Prostate gland (tissue), 2 donors: ENCODE data around the gene IQCE. TPM values are rescaled to one million over a fixed set of nuclear protein-coding genes. Genes with fewer than 3 reads are reported as not detected.

Source experiments
- DNase-seq: peaks from one replicate; pipeline ENCODE4 v3.0.0-alpha.2; 2019; ENCODE audit warnings: low spot score
- H3K27ac ChIP-seq, 2 donors: fragments of 200-600 bp; sonication (generic); 2 replicates each; pipeline ENCODE4 v1.5.1; 2017 to 2019
- H3K27me3 ChIP-seq: fragments of 200-600 bp; sonication (generic); replicated peaks from 2 replicates; pipeline ENCODE4 v1.5.1; 2019; ENCODE audit not compliant: insufficient read depth
- H3K36me3 ChIP-seq, 2 donors: fragments of 200-600 bp; sonication (generic); 1 replicate in 1 of 2; 2 replicates in 1 of 2; pipeline versions ENCODE4 v1.5.1 to v1.8.1; 2017 to 2019
- H3K4me1 ChIP-seq: fragments of 200-600 bp; sonication (generic); replicated peaks from 2 replicates; pipeline ENCODE4 v1.5.1; 2019
- H3K4me3 ChIP-seq, 2 donors: fragments of 200-600 bp; sonication (generic); 2 replicates each; pipeline ENCODE4 v1.5.1; 2017 to 2019
- H3K9me3 ChIP-seq: fragments of 200-600 bp; sonication (generic); 2 replicates; pipeline ENCODE4 v1.5.1; 2017
- CTCF ChIP-seq, 4 experiments: fragments of 200-600 bp in 2 of 4; fragments of 450-650 bp in 2 of 4; sonication (generic) in 2 of 4; IDR thresholded peaks; 1 replicate in 3 of 4; 2 replicates in 1 of 4; pipeline ENCODE4 v1.5.1; 2016 to 2019; ENCODE audit warnings: antibody characterized with exemption in 4 of 4, mild to moderate bottlenecking in 2 of 4, moderate library complexity in 2 of 4
- POLR2A ChIP-seq: fragments of 450-650 bp; IDR thresholded peaks from one replicate; pipeline ENCODE4 v1.6.1; 2016; ENCODE audit warnings: antibody characterized with exemption, mild to moderate bottlenecking
- POLR2AphosphoS5 ChIP-seq: sonication (generic); formaldehyde crosslinking; IDR thresholded peaks from one replicate; pipeline ENCODE4 v1.6.1; 2017; ENCODE audit warnings: antibody characterized with exemption
- WGBS: methylation state at CpG from one replicate; pipeline ENCODE4 v1.1.5; 2018; 5-methylcytosine and 5-hydroxymethylcytosine counted together
- intact Hi-C: fragments of 100-400 bp; cut with DNase I; formaldehyde crosslinking; loops from one replicate; pipeline ENCODE4 v1.14.2; 2022
- total RNA-seq, 2 donors: library from RNA; depleted of rRNA; stranded (reverse); fragments of >200 nt; gene quantifications; one replicate each; pipeline ENCODE4 v1.1.0, GENCODE V29; 2016

Gene IQCE
- total RNA-seq, 2 donors from 2014 or later = 20.2 to 41.9 TPM

DNA sequence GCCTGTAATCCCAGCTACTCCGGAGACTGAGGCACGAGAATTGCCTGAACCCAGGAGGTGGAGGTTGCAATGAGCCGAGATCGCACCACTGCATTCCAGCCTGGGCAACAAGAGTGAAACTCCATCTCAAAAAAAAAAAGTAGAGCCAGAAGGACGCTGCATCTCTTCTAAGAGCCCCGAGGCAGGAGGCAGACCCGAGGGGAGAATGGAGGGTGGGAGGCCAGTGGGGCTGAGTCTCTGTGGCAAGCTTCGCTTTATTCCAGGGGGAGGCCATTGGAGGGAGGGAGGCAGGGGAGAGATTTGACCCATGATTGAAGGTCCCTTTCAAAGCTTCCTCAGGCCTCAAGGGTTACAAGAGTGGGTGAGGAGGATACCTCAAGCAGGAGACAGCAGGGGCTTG, 91.7 kb downstream of the IQCE start:
- no peak for TF ChIP-seq POLR2A
- TF ChIP-seq POLR2AphosphoS5 = no peak
- TF ChIP-seq CTCF (IDR thresholded peaks at IDR 0.05) = no peak
- no peaks in the 10 kb centered on the region for H3K4me1 ChIP-seq
- WGBS = 63% methylated on average over 8 of the region's 8 CpGs
- DNase-seq = no peak
- H3K9me3 ChIP-seq = no peaks in the 10 kb centered on the region
- no peak overlapping the region for H3K27ac ChIP-seq
- no peaks in the 10 kb centered on the region for H3K27me3 ChIP-seq
- H3K36me3 ChIP-seq = no peaks in the 10 kb centered on the region
- intact Hi-C loops = no loop called here
- H3K4me3 ChIP-seq = no peak overlapping the region

DNA sequence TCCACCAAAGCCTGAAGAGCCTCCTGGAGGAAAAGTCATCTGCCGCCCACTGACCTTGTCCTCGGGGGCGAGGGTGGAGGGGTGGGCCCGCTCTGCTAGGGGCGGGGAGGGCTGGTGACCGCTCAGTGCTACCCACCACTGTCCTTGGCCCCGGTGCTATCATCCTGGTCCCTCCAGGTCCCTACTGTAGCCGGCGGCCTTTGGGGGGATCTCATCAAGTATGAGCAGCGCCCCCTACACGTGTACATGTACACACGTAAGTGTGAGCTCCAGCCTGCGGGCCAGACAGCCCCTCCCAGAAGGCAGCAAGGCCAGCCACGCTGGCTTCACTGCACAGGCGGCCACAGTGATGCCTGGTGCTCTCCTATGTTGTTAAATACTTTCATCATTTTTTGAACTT, 92.6 kb downstream of the IQCE start:
- no peak for DNase-seq
- TF ChIP-seq POLR2A (no peak), CTCF (IDR thresholded peaks at IDR 0.05) (no peak), POLR2AphosphoS5 (no peak)
- Histone ChIP-seq H3K27me3 (no peaks in the 10 kb centered on the region), H3K36me3 (no peaks in the 10 kb centered on the region), H3K27ac (no peak overlapping the region), H3K9me3 (no peaks in the 10 kb centered on the region), H3K4me1 (no peaks in the 10 kb centered on the region), H3K4me3 (no peak overlapping the region)
- 74% methylated on average over 15 of the region's 15 CpGs for WGBS
- intact Hi-C loops = no loop called here

DNA sequence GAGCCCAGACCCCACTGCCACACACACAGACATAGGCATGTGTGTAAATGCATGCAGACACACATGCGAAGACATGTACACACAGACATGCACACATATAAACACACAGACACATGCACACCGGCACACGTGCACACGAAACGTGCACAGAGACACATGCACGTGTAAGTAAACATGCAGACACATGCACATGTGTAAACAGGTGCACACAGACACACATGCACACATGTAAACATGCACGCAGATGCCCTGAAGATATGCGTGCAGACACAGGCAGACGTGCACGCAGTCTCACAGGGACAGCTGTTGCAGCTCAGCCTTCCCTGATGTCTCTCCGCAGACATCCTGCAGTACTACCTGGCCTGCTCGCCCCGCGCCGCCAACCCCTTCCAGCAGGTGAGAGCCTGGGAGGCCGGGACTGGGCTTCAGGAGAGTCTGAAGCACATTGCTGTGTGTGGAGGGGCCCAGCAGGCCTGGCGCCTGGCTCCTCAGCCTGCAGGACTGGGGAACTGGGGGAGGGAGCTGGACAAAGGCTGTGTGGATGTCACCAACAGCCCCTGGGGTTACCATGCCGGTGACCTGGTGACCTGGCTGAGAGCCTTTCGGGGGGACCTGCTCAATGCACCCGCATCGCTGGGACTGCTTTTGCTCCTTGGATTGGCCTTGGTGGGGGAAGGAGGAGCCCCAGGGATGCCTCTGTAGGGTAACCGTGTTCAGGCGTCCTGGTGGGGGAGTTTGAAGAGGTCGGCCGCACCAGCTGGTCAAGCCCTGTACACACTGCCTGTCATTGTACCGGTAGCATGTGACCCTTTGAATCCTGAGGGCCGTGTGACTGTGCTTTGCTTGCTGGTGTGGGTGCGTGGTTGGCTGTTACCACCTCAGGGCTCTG, 93.3 kb downstream of the IQCE start:
- TF ChIP-seq POLR2AphosphoS5 (no peak), CTCF (IDR thresholded peaks at IDR 0.05) (no peak), POLR2A (no peak)
- intact Hi-C loops = no loop called here
- 91% methylated on average over 26 of the region's 28 CpGs for WGBS
- H3K27me3 ChIP-seq = no peaks in the 10 kb centered on the region
- H3K4me1 ChIP-seq = no peaks in the 10 kb centered on the region
- no peak for DNase-seq
- no peak overlapping the region for H3K27ac ChIP-seq
- no peaks in the 10 kb centered on the region for H3K9me3 ChIP-seq
- H3K4me3 ChIP-seq = no peak overlapping the region
- H3K36me3 ChIP-seq = no peaks in the 10 kb centered on the region

DNA sequence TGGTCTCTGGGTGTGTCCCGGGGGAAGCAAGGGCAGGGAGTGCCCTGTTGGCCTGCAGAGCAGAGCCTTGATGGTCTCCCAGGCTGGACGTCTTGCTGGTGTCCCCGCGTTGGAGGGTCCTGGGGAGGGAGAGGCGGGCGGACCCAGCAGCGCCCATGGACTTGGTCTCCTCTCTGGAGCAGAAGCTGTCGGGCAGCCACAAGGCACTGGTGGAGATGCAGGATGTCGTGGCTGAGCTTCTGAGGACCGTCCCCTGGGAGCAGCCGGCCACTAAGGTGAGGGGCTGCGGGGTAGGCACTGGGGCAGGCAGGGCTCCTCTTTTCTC, 93.9 kb downstream of the IQCE start:
- H3K4me1 ChIP-seq = no peaks in the 10 kb centered on the region
- no peaks in the 10 kb centered on the region for H3K27me3 ChIP-seq
- no peak overlapping the region for H3K27ac ChIP-seq
- no peak overlapping the region for H3K4me3 ChIP-seq
- WGBS = 93% methylated on average over 11 of the region's 12 CpGs
- no peaks in the 10 kb centered on the region for H3K9me3 ChIP-seq
- H3K36me3 ChIP-seq = no peaks in the 10 kb centered on the region
- DNase-seq = no peak
- TF ChIP-seq CTCF (IDR thresholded peaks at IDR 0.05) = no peak
- TF ChIP-seq POLR2A = no peak
- no peak for TF ChIP-seq POLR2AphosphoS5
- intact Hi-C loops = no loop called here

DNA sequence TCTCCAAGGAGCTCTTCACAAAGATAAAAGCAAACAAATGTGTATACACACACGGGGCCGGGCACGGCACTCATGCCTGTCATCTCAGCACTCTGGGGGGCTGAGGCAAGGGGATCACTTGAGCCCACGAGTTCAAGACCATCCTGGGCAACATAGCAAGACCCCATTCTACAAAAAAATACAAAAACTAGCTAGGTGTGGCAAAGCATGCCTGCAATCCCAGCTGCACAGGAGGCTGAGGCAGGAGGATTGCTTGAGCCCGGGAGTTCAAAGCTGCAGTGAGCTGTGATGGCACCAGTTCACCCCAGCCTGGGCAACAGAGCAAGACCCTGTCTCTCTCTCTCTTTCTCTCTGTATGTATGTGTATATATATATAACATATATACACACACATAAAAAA, 95.3 kb downstream of the IQCE start:
- H3K9me3 ChIP-seq = no peaks in the 10 kb centered on the region
- 49% methylated on average over 5 of the region's 5 CpGs for WGBS
- no peak overlapping the region for H3K4me3 ChIP-seq
- TF ChIP-seq POLR2A (no peak), CTCF (IDR thresholded peaks at IDR 0.05) (no peak), POLR2AphosphoS5 (no peak)
- DNase-seq = no peak
- no peaks in the 10 kb centered on the region for H3K27me3 ChIP-seq
- intact Hi-C loops = no loop called here
- H3K4me1 ChIP-seq = no peaks in the 10 kb centered on the region
- no peak overlapping the region for H3K27ac ChIP-seq
- no peaks in the 10 kb centered on the region for H3K36me3 ChIP-seq
